Left forelimb (tissue), 1 donor: ENCODE data around the gene TMPRSS11D.

Experiments
- DNase-seq: peaks from one replicate; pipeline ENCODE4 v3.0.0-alpha.2; 2018; ENCODE audit warnings: low spot score

The TMPRSS11D gene

DNA sequence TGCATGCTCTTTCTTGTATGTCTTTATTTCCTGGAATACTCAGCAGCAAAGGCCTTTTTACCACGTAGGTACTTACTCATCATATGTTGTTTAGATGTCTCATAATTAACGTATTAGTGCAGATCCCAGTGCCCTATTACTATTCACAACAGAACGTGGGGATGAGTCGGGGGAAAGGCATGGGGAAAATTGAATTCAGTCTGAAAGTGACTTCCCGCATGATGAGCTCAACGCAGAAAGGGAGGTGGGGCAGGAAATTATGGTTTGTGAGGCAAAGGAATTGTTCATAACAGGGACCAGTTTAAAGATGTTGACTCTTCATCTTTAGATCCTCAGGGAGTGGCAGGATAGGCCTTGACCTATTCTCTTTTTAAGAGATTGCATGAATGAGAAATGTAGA, 2.0 kb upstream of the TMPRSS11D start:
- no peak for DNase-seq

- DNase-seq: no peak
These were observed 899 bp upstream of the TMPRSS11D start for GRCh38 chr4:67884701-67885100.

DNA sequence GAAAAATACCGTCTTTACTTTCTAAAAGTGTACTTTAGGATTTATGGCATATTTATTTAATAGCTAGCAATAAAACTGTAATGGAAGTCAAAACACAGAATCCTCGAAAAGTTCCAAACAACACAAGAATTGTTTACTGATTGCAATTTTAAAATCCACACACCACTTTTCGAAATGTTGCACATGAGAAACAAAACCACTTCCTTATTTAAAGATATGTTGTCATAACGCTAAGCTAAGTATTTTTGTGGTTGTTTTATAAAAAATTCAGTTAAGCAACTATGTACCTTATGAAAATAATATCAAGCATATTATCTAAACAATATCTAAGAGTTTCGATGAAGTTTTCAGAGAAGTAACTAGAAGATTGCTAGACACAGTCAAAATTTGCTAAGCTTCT, 344 bp downstream of the TMPRSS11D start:
- no peak for DNase-seq

GRCh38 chr4:67880866-67881610, 2.8 kb downstream of the TMPRSS11D start:
- no peak for DNase-seq

DNA sequence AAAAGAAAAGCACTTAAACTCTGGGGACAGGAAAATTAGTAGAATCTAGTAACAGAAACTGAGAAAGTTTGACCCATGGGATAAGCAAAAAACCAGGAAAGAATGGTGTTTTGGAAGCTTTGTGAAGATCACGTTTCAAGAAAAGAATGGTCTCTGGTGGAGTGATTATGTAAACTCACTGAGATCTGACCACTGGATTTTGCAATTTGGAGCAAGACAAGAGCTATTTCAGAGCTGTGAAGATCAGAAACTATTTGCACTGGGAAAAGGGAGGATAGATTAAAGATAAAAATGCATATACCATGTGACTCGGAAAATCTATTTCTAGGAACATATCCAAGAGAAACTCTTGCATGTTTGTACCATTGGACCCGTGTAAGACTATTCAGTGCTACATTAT, 4.3 kb downstream of the TMPRSS11D start:
- no peak for DNase-seq

DNA sequence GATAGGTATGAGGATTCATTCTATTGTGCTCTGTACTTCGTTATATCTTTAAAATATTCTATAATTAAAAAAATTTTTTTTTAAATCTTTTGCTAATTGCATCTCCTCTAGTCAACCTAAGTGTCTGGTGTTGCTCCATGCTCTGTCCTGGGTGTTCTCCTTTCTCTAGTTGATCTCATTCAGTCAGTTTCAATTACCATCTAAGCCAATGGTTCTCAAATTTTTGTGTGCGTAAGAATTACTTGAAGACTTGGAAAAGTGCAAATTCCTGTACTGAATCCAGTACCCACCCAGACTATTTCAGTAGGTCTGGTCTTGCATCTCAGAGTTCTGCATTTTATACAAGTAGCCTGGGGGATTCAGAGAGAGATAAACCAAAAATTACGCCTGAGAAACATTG, 6.7 kb downstream of the TMPRSS11D start:
- DNase-seq: no peak

- no peak for DNase-seq
These were observed 8.8 kb downstream of the TMPRSS11D start for GRCh38 chr4:67874986-67875385.

DNA sequence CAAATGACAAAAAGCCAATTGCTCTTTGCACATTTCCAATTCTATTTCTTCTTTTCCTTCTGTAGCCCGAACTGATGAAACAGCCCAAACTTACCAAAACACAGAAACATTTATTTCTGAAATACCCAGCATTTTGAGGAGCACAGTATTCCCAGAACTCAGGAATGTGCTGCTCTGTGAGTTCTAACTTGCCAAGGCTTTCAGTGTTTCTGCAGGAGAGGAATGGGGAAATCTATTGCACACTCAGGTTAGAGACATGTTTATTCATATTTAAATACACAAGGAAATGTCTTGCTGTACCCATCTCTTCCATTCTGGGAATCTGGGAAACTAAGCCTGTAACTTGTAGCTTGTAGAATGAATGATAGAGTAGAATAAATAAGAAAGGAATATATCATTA, 10.7 kb downstream of the TMPRSS11D start:
- no peak for DNase-seq

DNA sequence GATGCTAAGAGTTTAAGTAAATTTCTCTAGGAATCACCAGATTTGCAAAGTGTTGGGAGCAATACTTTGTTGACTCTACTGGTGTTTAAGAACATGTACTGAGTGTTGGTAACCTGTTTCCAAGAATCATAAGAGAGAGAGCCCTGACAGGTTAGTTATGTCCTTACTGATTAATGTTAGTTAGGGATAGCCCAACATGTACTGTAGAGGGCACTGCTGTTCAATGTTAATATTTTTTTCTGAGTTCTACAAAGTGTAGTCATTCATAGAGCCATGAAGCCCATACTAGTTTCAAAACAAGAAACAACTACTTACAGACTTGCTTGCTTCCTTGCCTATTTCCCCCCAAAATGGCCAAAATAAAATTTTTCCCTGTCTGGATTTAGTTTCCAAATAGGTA, 11.9 kb downstream of the TMPRSS11D start:
- DNase-seq: no peak

- no peak for DNase-seq
These were observed 14.1 kb downstream of the TMPRSS11D start for GRCh38 chr4:67869580-67870190.

- DNase-seq: no peak
These were observed 22.3 kb downstream of the TMPRSS11D start for GRCh38 chr4:67861513-67861912.

GRCh38 chr4:67853336-67853735, 30.5 kb downstream of the TMPRSS11D start:
- DNase-seq: no peak

GRCh38 chr4:67820903-67821302, 62.9 kb downstream of the TMPRSS11D start:
- no peak for DNase-seq

DNA sequence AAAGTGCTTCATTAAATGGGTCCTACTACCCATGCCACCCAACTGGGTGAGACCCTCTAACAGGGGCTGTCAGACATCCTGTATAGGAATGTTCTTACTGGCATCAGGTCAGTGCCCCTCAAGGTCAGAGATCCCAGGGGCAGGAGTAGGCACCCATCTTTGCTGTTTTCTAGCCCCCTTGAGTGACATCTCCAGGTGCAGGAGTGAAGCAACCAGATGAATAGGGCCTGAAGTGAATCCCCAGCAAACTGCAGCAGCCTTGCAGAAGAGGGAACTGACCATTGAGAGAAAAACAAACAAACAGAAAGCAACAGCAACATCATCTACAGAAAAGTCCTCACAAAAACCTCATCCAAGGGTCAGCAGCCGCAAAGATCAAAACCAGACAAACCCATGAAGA, 73.8 kb downstream of the TMPRSS11D start:
- DNase-seq: no peak

DNA sequence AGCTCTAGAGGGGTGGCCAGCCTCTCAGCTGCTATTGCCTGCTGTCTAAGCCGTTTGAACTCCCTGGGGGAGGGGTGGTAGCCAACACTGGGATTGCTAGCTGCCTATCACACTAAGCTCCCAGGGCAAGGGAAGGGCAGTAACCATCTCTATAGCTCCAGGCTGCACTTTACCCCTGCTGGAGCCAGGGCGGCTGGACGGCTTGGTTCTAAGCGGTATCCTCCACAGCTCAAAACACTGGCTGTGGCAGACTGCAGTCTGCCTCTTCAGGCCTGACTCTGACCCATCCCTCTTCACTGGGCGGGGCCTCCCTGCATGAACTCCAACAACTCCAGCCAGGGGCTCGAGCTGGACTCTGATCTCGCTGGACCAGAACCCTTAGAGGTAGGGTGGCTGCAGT, 74.3 kb downstream of the TMPRSS11D start:
- no peak for DNase-seq

DNA sequence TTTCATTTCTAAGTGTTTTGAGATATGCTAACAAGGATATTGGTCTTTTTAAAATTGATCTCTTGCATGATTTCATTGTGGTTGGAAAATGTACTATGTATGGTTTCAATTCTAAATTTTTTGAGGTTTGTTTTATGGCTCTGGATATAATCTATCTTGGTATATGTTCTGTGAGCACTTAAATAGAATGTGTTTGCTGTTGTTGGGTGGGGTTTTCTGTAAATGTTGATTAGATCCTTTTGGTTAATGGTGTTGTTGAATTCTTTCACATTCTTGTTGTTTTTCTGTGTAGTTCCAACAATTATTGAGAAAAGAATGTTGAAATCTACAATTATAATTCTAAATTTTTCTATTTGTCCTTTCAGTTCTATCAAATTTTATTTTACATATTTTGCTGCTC, 87.0 kb downstream of the TMPRSS11D start:
- no peak for DNase-seq

- DNase-seq: no peak
These were observed 93.1 kb downstream of the TMPRSS11D start for GRCh38 chr4:67790721-67791120.

- DNase-seq: no peak
These were observed 96.5 kb downstream of the TMPRSS11D start for GRCh38 chr4:67787311-67787710.

GRCh38 chr4:67785528-67785927, 98.3 kb downstream of the TMPRSS11D start:
- no peak for DNase-seq

GRCh38 chr4:67779631-67780030, 104.2 kb downstream of the TMPRSS11D start:
- no peak for DNase-seq

GRCh38 chr4:67776746-67777145, 107.1 kb downstream of the TMPRSS11D start:
- DNase-seq: no peak
